Lower leg skin (tissue), 3 donors: Measurements from ENCODE around the gene LYPD3.

ENCODE experiments used
- POLR2A ChIP-seq, 2 donors: fragments of 450-650 bp; IDR thresholded peaks; one replicate each; pipeline ENCODE4 v1.6.1; 2016 to 2017; ENCODE audit warnings: antibody characterized with exemption in 2 of 2, mild to moderate bottlenecking in 1 of 2, moderate library complexity in 1 of 2
- TF ChIP-seq, protein P1 (sequence below), 3 donors: fragments of 450-650 bp; IDR thresholded peaks; one replicate each; pipeline ENCODE4 v1.5.1; 2016; ENCODE audit warnings: antibody characterized with exemption in 3 of 3, mild to moderate bottlenecking in 3 of 3, moderate library complexity in 2 of 3

DNA sequence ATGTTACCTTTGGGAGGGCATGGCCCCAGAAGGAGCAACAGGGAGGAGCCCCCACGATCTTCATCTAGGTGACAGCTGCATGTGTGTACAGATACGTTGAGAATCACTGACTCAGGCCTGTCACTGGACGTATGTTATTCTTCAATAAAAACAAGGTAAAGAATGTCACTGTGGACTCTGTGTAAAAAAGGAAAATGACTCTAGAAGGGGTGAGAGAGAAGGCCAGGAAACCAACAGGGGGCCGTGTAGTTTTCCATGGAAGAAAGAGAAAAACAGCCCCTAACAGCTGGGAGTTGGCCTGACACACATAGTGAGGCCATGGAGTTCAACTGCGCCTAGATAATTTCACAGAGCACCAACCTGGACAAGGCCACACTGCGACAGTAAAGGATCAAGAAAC is 1.9 kb upstream of the LYPD3 start:
- TF ChIP-seq, protein P1, sequence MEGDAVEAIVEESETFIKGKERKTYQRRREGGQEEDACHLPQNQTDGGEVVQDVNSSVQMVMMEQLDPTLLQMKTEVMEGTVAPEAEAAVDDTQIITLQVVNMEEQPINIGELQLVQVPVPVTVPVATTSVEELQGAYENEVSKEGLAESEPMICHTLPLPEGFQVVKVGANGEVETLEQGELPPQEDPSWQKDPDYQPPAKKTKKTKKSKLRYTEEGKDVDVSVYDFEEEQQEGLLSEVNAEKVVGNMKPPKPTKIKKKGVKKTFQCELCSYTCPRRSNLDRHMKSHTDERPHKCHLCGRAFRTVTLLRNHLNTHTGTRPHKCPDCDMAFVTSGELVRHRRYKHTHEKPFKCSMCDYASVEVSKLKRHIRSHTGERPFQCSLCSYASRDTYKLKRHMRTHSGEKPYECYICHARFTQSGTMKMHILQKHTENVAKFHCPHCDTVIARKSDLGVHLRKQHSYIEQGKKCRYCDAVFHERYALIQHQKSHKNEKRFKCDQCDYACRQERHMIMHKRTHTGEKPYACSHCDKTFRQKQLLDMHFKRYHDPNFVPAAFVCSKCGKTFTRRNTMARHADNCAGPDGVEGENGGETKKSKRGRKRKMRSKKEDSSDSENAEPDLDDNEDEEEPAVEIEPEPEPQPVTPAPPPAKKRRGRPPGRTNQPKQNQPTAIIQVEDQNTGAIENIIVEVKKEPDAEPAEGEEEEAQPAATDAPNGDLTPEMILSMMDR (IDR thresholded peaks at IDR 0.05): no peak
- TF ChIP-seq POLR2A (IDR thresholded peaks at IDR 0.05): no peak
